Neural cell (in vitro differentiated cells): ENCODE measurements around the gene SHISA7. TPM values are rescaled to one million over a fixed set of nuclear protein-coding genes. Genes with fewer than 3 reads are reported as not detected.
A peak's percentile ranks its signal among the peaks of the same experiment; 100 is the strongest.

Source experiments
- H2AFZ ChIP-seq: fragments of 200-600, 300-800 bp; sonication (generic), shearing (Covaris generic); 2 replicates; pipeline ENCODE4 v1.6.0; 2014; ENCODE audit warnings: low read depth, mild to moderate bottlenecking, antibody characterized with exemption, low read length, moderate library complexity
- H3F3A ChIP-seq: fragments of 200-600 bp; shearing (Covaris generic); 2 replicates; pipeline ENCODE4 v1.6.1; 2016; ENCODE audit warnings: mild to moderate bottlenecking, moderate library complexity, mixed read lengths, antibody characterized with exemption, low read length; ENCODE audit not compliant: insufficient read depth, poor library complexity, severe bottlenecking
- H3K27ac ChIP-seq: fragments of 200-600, 300-800 bp; sonication (generic), shearing (Covaris generic); 2 replicates; pipeline ENCODE4 v1.5.1; 2014; ENCODE audit warnings: mild to moderate bottlenecking, low read length, moderate library complexity
- H3K27me3 ChIP-seq: fragments of 300-800, 200-600 bp; sonication (generic), shearing (Covaris generic); 2 replicates; pipeline ENCODE4 v1.6.0; 2014; ENCODE audit warnings: mild to moderate bottlenecking, low read depth, low read length, moderate library complexity; ENCODE audit not compliant: insufficient read depth
- H3K36me3 ChIP-seq: fragments of 300-800, 200-600 bp; sonication (generic), shearing (Covaris generic); 2 replicates; pipeline ENCODE4 v1.5.1; 2014; ENCODE audit warnings: mild to moderate bottlenecking, antibody characterized with exemption, low read length, moderate library complexity; ENCODE audit not compliant: insufficient read depth
- H3K4me2 ChIP-seq: fragments of 300-800, 200-600 bp; sonication (generic), shearing (Covaris generic); 2 replicates; pipeline ENCODE4 v1.6.0; 2014; ENCODE audit warnings: mild to moderate bottlenecking, low read length
- H3K4me3 ChIP-seq: fragments of 300-800, 200-600 bp; sonication (generic), shearing (Covaris generic); 2 replicates; pipeline ENCODE4 v1.5.1; 2014; ENCODE audit warnings: mild to moderate bottlenecking, low read length, moderate library complexity
- H3K79me2 ChIP-seq: fragments of 200-600 bp; shearing (Covaris generic); replicated peaks from 2 replicates; pipeline ENCODE4 v1.6.0; 2014; ENCODE audit warnings: mild to moderate bottlenecking, low read length, moderate library complexity; ENCODE audit not compliant: insufficient read depth
- H3K9ac ChIP-seq: fragments of 300-800, 200-600 bp; sonication (generic), shearing (Covaris generic); 2 replicates; pipeline ENCODE4 v1.6.1; 2016; ENCODE audit warnings: mild to moderate bottlenecking, low read length, mixed read lengths
- H3K9me2 ChIP-seq: fragments of 200-600 bp; shearing (Covaris generic); 2 replicates; pipeline ENCODE4 v1.6.1; 2016; ENCODE audit warnings: mild to moderate bottlenecking, low read length, mixed read lengths; ENCODE audit not compliant: insufficient read depth
- H3K9me3 ChIP-seq: fragments of 200-600, 300-800 bp; sonication (generic), shearing (Covaris generic); 2 replicates; pipeline ENCODE4 v1.6.1; 2016; ENCODE audit warnings: mild to moderate bottlenecking, mixed run types, low read length, moderate library complexity, mixed read lengths
- H4K20me1 ChIP-seq: fragments of 200-600 bp; shearing (Covaris generic); 2 replicates; pipeline ENCODE4 v1.6.1; 2016; ENCODE audit warnings: mild to moderate bottlenecking, mixed run types; ENCODE audit not compliant: insufficient read depth
- CTCF ChIP-seq: fragments of 450-650 bp; IDR thresholded peaks from 2 replicates; pipeline ENCODE4 v1.5.1; 2014; ENCODE audit warnings: antibody characterized with exemption, mild to moderate bottlenecking, moderate library complexity; ENCODE audit not compliant: poor library complexity, severe bottlenecking
- EP300 ChIP-seq: fragments of 450-650 bp; conservative IDR thresholded peaks from 2 replicates; pipeline ENCODE4 v1.6.1; 2014; ENCODE audit warnings: antibody characterized with exemption, mild to moderate bottlenecking, moderate library complexity; ENCODE audit not compliant: poor library complexity, severe bottlenecking
- EZH2 ChIP-seq: fragments of 200-600, 300-800 bp; shearing (Covaris generic), sonication (generic); IDR thresholded peaks from 2 replicates; pipeline ENCODE4 v1.6.1; 2014; ENCODE audit warnings: antibody characterized with exemption, low read length, borderline replicate concordance, mild to moderate bottlenecking; ENCODE audit not compliant: insufficient read depth, poor library complexity, severe bottlenecking
- MXI1 ChIP-seq: fragments of 450-650 bp; conservative IDR thresholded peaks from 2 replicates; pipeline ENCODE4 v1.6.1; 2014; ENCODE audit warnings: antibody characterized with exemption, mild to moderate bottlenecking; ENCODE audit not compliant: poor library complexity, severe bottlenecking
- POLR2AphosphoS5 ChIP-seq: IDR thresholded peaks from 2 replicates; pipeline ENCODE4 v1.6.1; 2012
- REST ChIP-seq: IDR thresholded peaks from 2 replicates; pipeline ENCODE4 v1.6.1; 2012; ENCODE audit warnings: borderline replicate concordance
- TAF1 ChIP-seq: IDR thresholded peaks from 2 replicates; pipeline ENCODE4 v1.6.1; 2012; ENCODE audit warnings: low read depth
- polyA plus RNA-seq: library from polyadenylated mRNA; depleted of rRNA; stranded (reverse); fragments of >200 nt; gene quantifications from 2 replicates; pipeline ENCODE4 v1.2.3, GENCODE V29; 2014

Gene SHISA7
- polyA plus RNA-seq, 1 donor from 2014 or later = 4.5 TPM

- Histone ChIP-seq H3K4me3 (no peak overlapping the region), H3K79me2 (no peaks in the 10 kb centered on the region), H3K36me3 (no peaks in the 10 kb centered on the region), H3K9me3 (no peaks in the 10 kb centered on the region), H3K9ac (no peak overlapping the region), H2AFZ (no peak overlapping the region), H3K9me2 (no peaks in the 10 kb centered on the region), H4K20me1 (no peaks in the 10 kb centered on the region), H3F3A (no peaks in the 10 kb centered on the region), H3K27me3 (no peaks in the 10 kb centered on the region), H3K4me2 (no peak overlapping the region), H3K27ac (no peak overlapping the region)
- no peak for TF ChIP-seq EP300
- no peak for TF ChIP-seq EZH2
- no peak for TF ChIP-seq POLR2AphosphoS5
- no peak for TF ChIP-seq REST
- no peak for TF ChIP-seq TAF1
- TF ChIP-seq CTCF = no peak
- no peak for TF ChIP-seq MXI1
These were observed 22.6 kb upstream of the SHISA7 start for GRCh38 chr19:55465460-55466240.

GRCh38 chr19:55464662-55465054 lies 21.6 kb upstream of the SHISA7 start, which contains the start of gene C19orf85:
Gene C19orf85, minus strand, starts transcription at chr19:55464751. Its CDS starts 197 bp downstream, at chr19:55464554.
- H3K27ac ChIP-seq = no peak within 1 kb of the TSS
- no peaks in the 10 kb centered on the region for H3F3A ChIP-seq
- peak within 1 kb of the TSS; percentile 4 for H2AFZ ChIP-seq
- no peak for TF ChIP-seq EZH2
- TF ChIP-seq CTCF = no peak
- H3K36me3 ChIP-seq = no peaks in the 10 kb centered on the region
- H3K27me3 ChIP-seq = no peaks in the 10 kb centered on the region
- no peaks in the 10 kb centered on the region for H4K20me1 ChIP-seq
- no peaks in the 10 kb centered on the region for H3K9me3 ChIP-seq
- H3K4me2 ChIP-seq = no peak within 1 kb of the TSS
- no peak within 1 kb of the TSS for H3K4me3 ChIP-seq
- H3K9ac ChIP-seq = peak within 1 kb of the TSS; percentile 3
- H3K9me2 ChIP-seq = no peaks in the 10 kb centered on the region
- H3K79me2 ChIP-seq = no peaks in the 10 kb centered on the region
